NCI-H2196 (cell line): ENCODE measurements around the gene RASGRF2.

Source experiments
- DNase-seq: peaks from one replicate; lab custom pipeline; 2025; ENCODE audit not compliant: unreplicated experiment; lab: John Stamatoyannopoulos, UW

RASGRF2 gene

GRCh38 chr5:80959768-80960442, at the start of gene RASGRF2:
Gene RASGRF2, plus strand, starts transcription at chr5:80960363. Its CDS starts 376 bp downstream, at chr5:80960739.
- DNase-seq: no peak

- no peak for DNase-seq
Observed at GRCh38 chr5:80912479-80912878, 47.7 kb upstream of the RASGRF2 start.

GRCh38 chr5:80915716-80916115, 44.4 kb upstream of the RASGRF2 start:
- DNase-seq: no peak

GRCh38 chr5:80916676-80917075, 43.5 kb upstream of the RASGRF2 start:
- no peak for DNase-seq

- no peak for DNase-seq
Observed at GRCh38 chr5:80917631-80918030, 42.5 kb upstream of the RASGRF2 start.

- no peak for DNase-seq
Observed at GRCh38 chr5:80919678-80920196, 40.4 kb upstream of the RASGRF2 start.

GRCh38 chr5:80920333-80920732, 39.8 kb upstream of the RASGRF2 start:
- DNase-seq: no peak

- DNase-seq: no peak
Observed at GRCh38 chr5:80921026-80921425, 39.1 kb upstream of the RASGRF2 start.

GRCh38 chr5:80925931-80926330, 34.2 kb upstream of the RASGRF2 start:
- no peak for DNase-seq

GRCh38 chr5:80926536-80926935, 33.6 kb upstream of the RASGRF2 start:
- no peak for DNase-seq

- DNase-seq: no peak
Observed at GRCh38 chr5:80926979-80927656, 33.0 kb upstream of the RASGRF2 start.

GRCh38 chr5:80928073-80928472, 32.1 kb upstream of the RASGRF2 start:
- DNase-seq: no peak

- DNase-seq: no peak
Observed at GRCh38 chr5:80930940-80931339, 29.2 kb upstream of the RASGRF2 start.

GRCh38 chr5:80931411-80931810, 28.8 kb upstream of the RASGRF2 start:
- DNase-seq: no peak

GRCh38 chr5:80933036-80933435, 27.1 kb upstream of the RASGRF2 start:
- no peak for DNase-seq

- DNase-seq: no peak
Observed at GRCh38 chr5:80934751-80935150, 25.4 kb upstream of the RASGRF2 start.

GRCh38 chr5:80935811-80936385, 24.3 kb upstream of the RASGRF2 start:
- DNase-seq: no peak

- no peak for DNase-seq
Observed at GRCh38 chr5:80936881-80937280, 23.3 kb upstream of the RASGRF2 start.

- no peak for DNase-seq
Observed at GRCh38 chr5:80937584-80938356, 22.4 kb upstream of the RASGRF2 start.

- DNase-seq: no peak
Observed at GRCh38 chr5:80941496-80941895, 18.7 kb upstream of the RASGRF2 start.

- no peak for DNase-seq
Observed at GRCh38 chr5:80951366-80951765, 8.8 kb upstream of the RASGRF2 start.
